T-helper 1 cell (primary cell): ENCODE measurements around the gene CTBP1.
A peak's percentile ranks its signal among the peaks of the same experiment; 100 is the strongest.

ENCODE experiments used
- DNase-seq, 5 donors: peaks; one replicate each; pipeline ENCODE4 v3.0.0-alpha.2; 2012 to 2020

Gene CTBP1

GRCh38 chr4:1209821-1210220 lies 39.1 kb downstream of the CTBP1 start:
- DNase-seq, result no peak

GRCh38 chr4:1208970-1209704 lies 39.8 kb downstream of the CTBP1 start:
- DNase-seq, result no peak

- no peak for DNase-seq
Observed at GRCh38 chr4:1208266-1208961, 40.5 kb downstream of the CTBP1 start.

- DNase-seq, result no peak
Observed at GRCh38 chr4:1207603-1208265, 41.2 kb downstream of the CTBP1 start.

- DNase-seq, result no peak
Observed at GRCh38 chr4:1207157-1207470, 41.8 kb downstream of the CTBP1 start.

GRCh38 chr4:1206299-1207156 lies 42.4 kb downstream of the CTBP1 start:
- no peak for DNase-seq

GRCh38 chr4:1205586-1206298 lies 43.2 kb downstream of the CTBP1 start:
- no peak for DNase-seq

GRCh38 chr4:1204828-1205585 lies 43.9 kb downstream of the CTBP1 start:
- no peak for DNase-seq

- no peak for DNase-seq
Observed at GRCh38 chr4:1204286-1204827, 44.6 kb downstream of the CTBP1 start.

GRCh38 chr4:1203026-1203616 lies 45.8 kb downstream of the CTBP1 start:
- no peak for DNase-seq

- DNase-seq, result peak in 1 of 5 donors; percentile 13
Observed at GRCh38 chr4:1202526-1203011, 46.4 kb downstream of the CTBP1 start.

- peak; percentile 68 to 97 (median 78) for DNase-seq
Observed at GRCh38 chr4:1201851-1202525, 46.9 kb downstream of the CTBP1 start.

- DNase-seq, result peak in 1 of 5 donors; percentile 23
Observed at GRCh38 chr4:1200425-1201035, 48.4 kb downstream of the CTBP1 start.

- DNase-seq, result no peak
Observed at GRCh38 chr4:1199556-1200331, 49.2 kb downstream of the CTBP1 start.

- DNase-seq, result no peak
Observed at GRCh38 chr4:1198098-1198844, 50.7 kb downstream of the CTBP1 start.

- no peak for DNase-seq
Observed at GRCh38 chr4:1196421-1197183, 52.3 kb downstream of the CTBP1 start.

GRCh38 chr4:1195891-1196401 lies 53.0 kb downstream of the CTBP1 start:
- no peak for DNase-seq
